A549 (cell line): ENCODE measurements around the gene DNAAF3. TPM values are rescaled to one million over a fixed set of nuclear protein-coding genes. Genes with fewer than 3 reads are reported as not detected.

Experiments
- polyA plus RNA-seq, 4 experiments: library from polyadenylated mRNA; depleted of rRNA in 3 of 4; stranded (reverse); fragments of >200 nt; fragmentation: RNase III in 1 of 4; extraction: RNeasy Plus Mini Kit Qiagen cat#74134 plus additional on column Dnase treatment in 1 of 4; gene quantifications; 2 replicates in 3 of 4; 3 replicates in 1 of 4; pipeline ENCODE4 v1.2.3, GENCODE V29; 2011 to 2017
- small RNA-seq, 6 experiments: library from RNA; depleted of rRNA; stranded (forward); fragments of <200 nt; gene quantifications; one replicate each; pipeline ENCODE3, GENCODE V24; 2012

DNAAF3 gene
- polyA plus RNA-seq, 2 of the 4 experiments (the other 2 are of a cell fraction), result 4.0 to 5.3 TPM

Small RNAs within 50 kb of the gene (small RNA-seq; reads per million reads assigned to genes)
- gene MIR7975, result 0 reads per million in 6 experiments
- gene RF01210, result 0 to 0.29 (median 0) reads per million in 6 experiments

Other genes starting within 250 kb of the DNAAF3 start
- gene NLRP7, start 219.1 kb downstream of the DNAAF3 start, polyA plus RNA-seq (2011; rRNA removed), result not detected in 2 replicates
- gene NLRP7, start 219.1 kb downstream of the DNAAF3 start, polyA plus RNA-seq (2017; fragmentation: RNase III; extraction: RNeasy Plus Mini Kit Qiagen cat#74134 plus additional on column Dnase treatment), result not detected in 3 replicates
- gene NLRP2, start 200.2 kb downstream of the DNAAF3 start, polyA plus RNA-seq (2011; rRNA removed), result 53.3 and 83.2 TPM in 2 replicates
- 37.2 to 40.8 TPM (median 38.8 TPM) in 3 replicates for gene NLRP2, start 200.2 kb downstream of the DNAAF3 start, polyA plus RNA-seq (2017; fragmentation: RNase III; extraction: RNeasy Plus Mini Kit Qiagen cat#74134 plus additional on column Dnase treatment)
- 0.08 and 0.17 TPM in 2 replicates for gene GP6, start 128.3 kb downstream of the DNAAF3 start, polyA plus RNA-seq (2011; rRNA removed)
- 0.08 to 0.12 TPM in 2 of 3 replicates, not detected in the other for gene GP6, start 128.3 kb downstream of the DNAAF3 start, polyA plus RNA-seq (2017; fragmentation: RNase III; extraction: RNeasy Plus Mini Kit Qiagen cat#74134 plus additional on column Dnase treatment)
- 10.6 and 10.7 TPM in 2 replicates for gene RDH13, start 103.5 kb downstream of the DNAAF3 start, polyA plus RNA-seq (2011; rRNA removed)
- gene RDH13, start 103.5 kb downstream of the DNAAF3 start, polyA plus RNA-seq (2017; fragmentation: RNase III; extraction: RNeasy Plus Mini Kit Qiagen cat#74134 plus additional on column Dnase treatment), result 11.3 to 13.0 TPM (median 12.8 TPM) in 3 replicates
- gene EPS8L1, start 90.7 kb downstream of the DNAAF3 start, polyA plus RNA-seq (2011; rRNA removed), result 3.8 and 5.3 TPM in 2 replicates
- gene EPS8L1, start 90.7 kb downstream of the DNAAF3 start, polyA plus RNA-seq (2017; fragmentation: RNase III; extraction: RNeasy Plus Mini Kit Qiagen cat#74134 plus additional on column Dnase treatment), result 3.5 to 3.8 TPM (median 3.7 TPM) in 3 replicates
- 18.0 and 22.0 TPM in 2 replicates for gene PPP1R12C, start 49.0 kb downstream of the DNAAF3 start, polyA plus RNA-seq (2011; rRNA removed)
- gene PPP1R12C, start 49.0 kb downstream of the DNAAF3 start, polyA plus RNA-seq (2017; fragmentation: RNase III; extraction: RNeasy Plus Mini Kit Qiagen cat#74134 plus additional on column Dnase treatment), result 62.1 to 70.3 TPM (median 70.2 TPM) in 3 replicates
- 73.0 and 140 TPM in 2 replicates for gene TNNT1, start 17.4 kb downstream of the DNAAF3 start, polyA plus RNA-seq (2011; rRNA removed)
- gene TNNT1, start 17.4 kb downstream of the DNAAF3 start, polyA plus RNA-seq (2017; fragmentation: RNase III; extraction: RNeasy Plus Mini Kit Qiagen cat#74134 plus additional on column Dnase treatment), result 118 to 155 TPM (median 155 TPM) in 3 replicates
- 4.0 and 7.8 TPM in 2 replicates for gene TNNI3, start 8.9 kb downstream of the DNAAF3 start, polyA plus RNA-seq (2011; rRNA removed)
- gene TNNI3, start 8.9 kb downstream of the DNAAF3 start, polyA plus RNA-seq (2017; fragmentation: RNase III; extraction: RNeasy Plus Mini Kit Qiagen cat#74134 plus additional on column Dnase treatment), result 6.2 to 7.2 TPM (median 6.5 TPM) in 3 replicates
- 0.23 and 0.69 TPM in 2 replicates for gene SYT5, start 13.7 kb upstream of the DNAAF3 start, polyA plus RNA-seq (2011; rRNA removed)
- gene SYT5, start 13.7 kb upstream of the DNAAF3 start, polyA plus RNA-seq (2017; fragmentation: RNase III; extraction: RNeasy Plus Mini Kit Qiagen cat#74134 plus additional on column Dnase treatment), result 0.43 to 0.65 TPM (median 0.63 TPM) in 3 replicates
- gene PTPRH, start 42.9 kb upstream of the DNAAF3 start, polyA plus RNA-seq (2011; rRNA removed), result 4.2 and 5.4 TPM in 2 replicates
- 1.5 to 1.8 TPM (median 1.6 TPM) in 3 replicates for gene PTPRH, start 42.9 kb upstream of the DNAAF3 start, polyA plus RNA-seq (2017; fragmentation: RNase III; extraction: RNeasy Plus Mini Kit Qiagen cat#74134 plus additional on column Dnase treatment)
- gene TMEM86B, start 62.1 kb upstream of the DNAAF3 start, polyA plus RNA-seq (2011; rRNA removed), result 1.6 TPM in 2 replicates
- 2.8 to 3.4 TPM (median 3.2 TPM) in 3 replicates for gene TMEM86B, start 62.1 kb upstream of the DNAAF3 start, polyA plus RNA-seq (2017; fragmentation: RNase III; extraction: RNeasy Plus Mini Kit Qiagen cat#74134 plus additional on column Dnase treatment)
- gene PPP6R1, start 92.4 kb upstream of the DNAAF3 start, polyA plus RNA-seq (2011; rRNA removed), result 42.9 and 44.6 TPM in 2 replicates
- gene PPP6R1, start 92.4 kb upstream of the DNAAF3 start, polyA plus RNA-seq (2017; fragmentation: RNase III; extraction: RNeasy Plus Mini Kit Qiagen cat#74134 plus additional on column Dnase treatment), result 72.9 to 78.0 TPM (median 76.2 TPM) in 3 replicates
- 52.1 and 55.3 TPM in 2 replicates for gene HSPBP1, start 113.5 kb upstream of the DNAAF3 start, polyA plus RNA-seq (2011; rRNA removed)
- 121 to 127 TPM (median 123 TPM) in 3 replicates for gene HSPBP1, start 113.5 kb upstream of the DNAAF3 start, polyA plus RNA-seq (2017; fragmentation: RNase III; extraction: RNeasy Plus Mini Kit Qiagen cat#74134 plus additional on column Dnase treatment)
- 5.5 and 6.6 TPM in 2 replicates for gene BRSK1, start 117.4 kb upstream of the DNAAF3 start, polyA plus RNA-seq (2011; rRNA removed)
- gene BRSK1, start 117.4 kb upstream of the DNAAF3 start, polyA plus RNA-seq (2017; fragmentation: RNase III; extraction: RNeasy Plus Mini Kit Qiagen cat#74134 plus additional on column Dnase treatment), result 5.0 to 6.1 TPM (median 5.4 TPM) in 3 replicates
- gene TMEM150B, start 158.7 kb upstream of the DNAAF3 start, polyA plus RNA-seq (2011; rRNA removed), result 0.39 and 0.52 TPM in 2 replicates
- 0.26 to 0.45 TPM (median 0.26 TPM) in 3 replicates for gene TMEM150B, start 158.7 kb upstream of the DNAAF3 start, polyA plus RNA-seq (2017; fragmentation: RNase III; extraction: RNeasy Plus Mini Kit Qiagen cat#74134 plus additional on column Dnase treatment)
- gene KMT5C, start 173.3 kb upstream of the DNAAF3 start, polyA plus RNA-seq (2011; rRNA removed), result 6.6 and 9.5 TPM in 2 replicates
- gene KMT5C, start 173.3 kb upstream of the DNAAF3 start, polyA plus RNA-seq (2017; fragmentation: RNase III; extraction: RNeasy Plus Mini Kit Qiagen cat#74134 plus additional on column Dnase treatment), result 11.8 to 17.2 TPM (median 15.2 TPM) in 3 replicates
- 0.78 and 0.82 TPM in 2 replicates for gene COX6B2, start 188.1 kb upstream of the DNAAF3 start, polyA plus RNA-seq (2011; rRNA removed)
- 3.1 to 6.4 TPM (median 3.9 TPM) in 3 replicates for gene COX6B2, start 188.1 kb upstream of the DNAAF3 start, polyA plus RNA-seq (2017; fragmentation: RNase III; extraction: RNeasy Plus Mini Kit Qiagen cat#74134 plus additional on column Dnase treatment)
- gene GARIN5B, start 196.6 kb upstream of the DNAAF3 start, polyA plus RNA-seq (2011; rRNA removed), result not detected in 2 replicates
- 0.05 TPM in 3 replicates for gene GARIN5B, start 196.6 kb upstream of the DNAAF3 start, polyA plus RNA-seq (2017; fragmentation: RNase III; extraction: RNeasy Plus Mini Kit Qiagen cat#74134 plus additional on column Dnase treatment)
- gene IL11, start 203.8 kb upstream of the DNAAF3 start, polyA plus RNA-seq (2011; rRNA removed), result 42.1 and 52.4 TPM in 2 replicates
- gene IL11, start 203.8 kb upstream of the DNAAF3 start, polyA plus RNA-seq (2017; fragmentation: RNase III; extraction: RNeasy Plus Mini Kit Qiagen cat#74134 plus additional on column Dnase treatment), result 91.7 to 115 TPM (median 100.0 TPM) in 3 replicates
- 0.58 and 1.1 TPM in 2 replicates for gene TMEM190, start 210.2 kb upstream of the DNAAF3 start, polyA plus RNA-seq (2011; rRNA removed)
- gene TMEM190, start 210.2 kb upstream of the DNAAF3 start, polyA plus RNA-seq (2017; fragmentation: RNase III; extraction: RNeasy Plus Mini Kit Qiagen cat#74134 plus additional on column Dnase treatment), result 1.2 to 1.9 TPM (median 1.7 TPM) in 3 replicates
- gene TMEM238, start 217.7 kb upstream of the DNAAF3 start, polyA plus RNA-seq (2011; rRNA removed), result 0.37 and 0.70 TPM in 2 replicates
- gene TMEM238, start 217.7 kb upstream of the DNAAF3 start, polyA plus RNA-seq (2017; fragmentation: RNase III; extraction: RNeasy Plus Mini Kit Qiagen cat#74134 plus additional on column Dnase treatment), result 2.5 to 3.6 TPM (median 2.7 TPM) in 3 replicates
- 329 and 351 TPM in 2 replicates for gene RPL28, start 219.3 kb upstream of the DNAAF3 start, polyA plus RNA-seq (2011; rRNA removed)
- gene RPL28, start 219.3 kb upstream of the DNAAF3 start, polyA plus RNA-seq (2017; fragmentation: RNase III; extraction: RNeasy Plus Mini Kit Qiagen cat#74134 plus additional on column Dnase treatment), result 2,012 to 2,083 TPM (median 2,037 TPM) in 3 replicates
- gene UBE2S, start 241.2 kb upstream of the DNAAF3 start, polyA plus RNA-seq (2011; rRNA removed), result 139 and 153 TPM in 2 replicates
- 267 to 300 TPM (median 295 TPM) in 3 replicates for gene UBE2S, start 241.2 kb upstream of the DNAAF3 start, polyA plus RNA-seq (2017; fragmentation: RNase III; extraction: RNeasy Plus Mini Kit Qiagen cat#74134 plus additional on column Dnase treatment)